Measurements from ENCODE around the gene VAC14. TPM values are rescaled to one million over a fixed set of nuclear protein-coding genes. Genes with fewer than 3 reads are reported as not detected.

The VAC14 gene
- total RNA-seq, 1 donor from 2014 or later = 18.4 TPM

- no peak overlapping the region for H3K4me3 ChIP-seq (ENCODE audit: low read depth, low read length)
- TF ChIP-seq CTCF (IDR thresholded peaks at IDR 0.05; ENCODE audit: insufficient read depth, low read length, severe bottlenecking) = no peak
- FAIRE-seq (no peak), DNase-seq (ENCODE audit: low read depth) (no peak)
- no peaks in the 10 kb centered on the region for H3K27me3 ChIP-seq (ENCODE audit: control insufficient read depth, insufficient read depth, low read length)
- H3K36me3 ChIP-seq (ENCODE audit: control insufficient read depth, insufficient read depth, low read length) = no peaks in the 10 kb centered on the region
Observed at GRCh38 chr16:70737377-70738082, 63.4 kb downstream of the VAC14 start.

- no peaks in the 10 kb centered on the region for H3K36me3 ChIP-seq (ENCODE audit: control insufficient read depth, insufficient read depth, low read length)
- no peak overlapping the region for H3K4me3 ChIP-seq (ENCODE audit: low read depth, low read length)
- H3K27me3 ChIP-seq (ENCODE audit: control insufficient read depth, insufficient read depth, low read length) = no peaks in the 10 kb centered on the region
- TF ChIP-seq CTCF (IDR thresholded peaks at IDR 0.05; ENCODE audit: insufficient read depth, low read length, severe bottlenecking) = no peak
- no peak for DNase-seq (ENCODE audit: low read depth)
- FAIRE-seq = no peak
Observed at GRCh38 chr16:70736465-70737376, 64.2 kb downstream of the VAC14 start.

GRCh38 chr16:70735141-70735979 lies 65.6 kb downstream of the VAC14 start:
- no peak for TF ChIP-seq CTCF (IDR thresholded peaks at IDR 0.05; ENCODE audit: insufficient read depth, low read length, severe bottlenecking)
- Histone ChIP-seq H3K27me3 (ENCODE audit: control insufficient read depth, insufficient read depth, low read length) (no peaks in the 10 kb centered on the region), H3K4me3 (ENCODE audit: low read depth, low read length) (no peak overlapping the region), H3K36me3 (ENCODE audit: control insufficient read depth, insufficient read depth, low read length) (peaks cover 3% of the 10 kb centered on the region)
- peak; percentile 40 for FAIRE-seq
- no peak for DNase-seq (ENCODE audit: low read depth)

- Histone ChIP-seq H3K36me3 (ENCODE audit: control insufficient read depth, insufficient read depth, low read length) (peaks cover 3% of the 10 kb centered on the region), H3K4me3 (ENCODE audit: low read depth, low read length) (no peak overlapping the region), H3K27me3 (ENCODE audit: control insufficient read depth, insufficient read depth, low read length) (no peaks in the 10 kb centered on the region)
- DNase-seq (ENCODE audit: low read depth) (no peak), FAIRE-seq (no peak)
- no peak for TF ChIP-seq CTCF (IDR thresholded peaks at IDR 0.05; ENCODE audit: insufficient read depth, low read length, severe bottlenecking)
Observed at GRCh38 chr16:70734522-70735095, 66.3 kb downstream of the VAC14 start.

- Histone ChIP-seq H3K36me3 (ENCODE audit: control insufficient read depth, insufficient read depth, low read length) (peaks cover 6% of the 10 kb centered on the region), H3K27me3 (ENCODE audit: control insufficient read depth, insufficient read depth, low read length) (no peaks in the 10 kb centered on the region), H3K4me3 (ENCODE audit: low read depth, low read length) (no peak overlapping the region)
- DNase-seq (ENCODE audit: low read depth) (no peak), FAIRE-seq (no peak)
- no peak for TF ChIP-seq CTCF (IDR thresholded peaks at IDR 0.05; ENCODE audit: insufficient read depth, low read length, severe bottlenecking)
Observed at GRCh38 chr16:70730944-70731343, 70.0 kb downstream of the VAC14 start.
